Measurements from ENCODE around the gene LGALS12.

- TF ChIP-seq CTCF (IDR thresholded peaks at IDR 0.05) (no peak), POLR2A (IDR thresholded peaks at IDR 0.05) (no peak)
These were observed 42.3 kb downstream of the LGALS12 start for GRCh38 chr11:63548178-63548577.

All from heart left ventricle (tissue), 13 donors.